ENCODE measurements around the gene CCDC15.

- TF ChIP-seq, protein P1, sequence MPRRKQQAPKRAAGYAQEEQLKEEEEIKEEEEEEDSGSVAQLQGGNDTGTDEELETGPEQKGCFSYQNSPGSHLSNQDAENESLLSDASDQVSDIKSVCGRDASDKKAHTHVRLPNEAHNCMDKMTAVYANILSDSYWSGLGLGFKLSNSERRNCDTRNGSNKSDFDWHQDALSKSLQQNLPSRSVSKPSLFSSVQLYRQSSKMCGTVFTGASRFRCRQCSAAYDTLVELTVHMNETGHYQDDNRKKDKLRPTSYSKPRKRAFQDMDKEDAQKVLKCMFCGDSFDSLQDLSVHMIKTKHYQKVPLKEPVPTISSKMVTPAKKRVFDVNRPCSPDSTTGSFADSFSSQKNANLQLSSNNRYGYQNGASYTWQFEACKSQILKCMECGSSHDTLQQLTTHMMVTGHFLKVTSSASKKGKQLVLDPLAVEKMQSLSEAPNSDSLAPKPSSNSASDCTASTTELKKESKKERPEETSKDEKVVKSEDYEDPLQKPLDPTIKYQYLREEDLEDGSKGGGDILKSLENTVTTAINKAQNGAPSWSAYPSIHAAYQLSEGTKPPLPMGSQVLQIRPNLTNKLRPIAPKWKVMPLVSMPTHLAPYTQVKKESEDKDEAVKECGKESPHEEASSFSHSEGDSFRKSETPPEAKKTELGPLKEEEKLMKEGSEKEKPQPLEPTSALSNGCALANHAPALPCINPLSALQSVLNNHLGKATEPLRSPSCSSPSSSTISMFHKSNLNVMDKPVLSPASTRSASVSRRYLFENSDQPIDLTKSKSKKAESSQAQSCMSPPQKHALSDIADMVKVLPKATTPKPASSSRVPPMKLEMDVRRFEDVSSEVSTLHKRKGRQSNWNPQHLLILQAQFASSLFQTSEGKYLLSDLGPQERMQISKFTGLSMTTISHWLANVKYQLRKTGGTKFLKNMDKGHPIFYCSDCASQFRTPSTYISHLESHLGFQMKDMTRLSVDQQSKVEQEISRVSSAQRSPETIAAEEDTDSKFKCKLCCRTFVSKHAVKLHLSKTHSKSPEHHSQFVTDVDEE (CRISPR knock-in tag; IDR thresholded peaks at IDR 0.05), result no peak
- no peak for TF ChIP-seq GLIS3 (CRISPR knock-in tag; IDR thresholded peaks at IDR 0.05)
- no peak for TF ChIP-seq ZFP30 (CRISPR knock-in tag; IDR thresholded peaks at IDR 0.05)
- TF ChIP-seq RARB (CRISPR knock-in tag; IDR thresholded peaks at IDR 0.05), result no peak
- TF ChIP-seq TOX (CRISPR knock-in tag; IDR thresholded peaks at IDR 0.05; ENCODE audit: borderline replicate concordance), result no peak
Measured at GRCh38 chr11:125063429-125064043, 109.5 kb downstream of the CCDC15 start.

Measured in SK-N-SH treated with all-trans-retinoic acid at 6 μM for 48 hours (cell line).